ENCODE measurements around the gene TUBB6. TPM values are rescaled to one million over a fixed set of nuclear protein-coding genes. Genes with fewer than 3 reads are reported as not detected.

TUBB6 gene
- total and polyA plus RNA-seq, 2 donors (not counting 3 experiments of a cell fraction or from before 2014, with no cell fraction given): 440 to 747 TPM

- Histone ChIP-seq H3K9me1 (replicated peaks; ENCODE audit: control insufficient read depth, extremely low read depth, insufficient read depth, low read length) (no peaks in the 10 kb centered on the region), H3K36me3 (ENCODE audit: control insufficient read depth in 2 of 2, extremely low read depth in 1 of 2, insufficient read depth in 2 of 2, low read length in 2 of 2) (peaks cover 0 to 10% of the 10 kb centered on the region in 2 experiments), H3K9ac (replicated peaks; ENCODE audit: extremely low read depth, insufficient read depth, low read length) (no peak overlapping the region), H3K27me3 (ENCODE audit: control insufficient read depth in 2 of 2, insufficient read depth in 2 of 2, low read length in 2 of 2) (no peaks in the 10 kb centered on the region), H2AFZ (ENCODE audit: low read depth, low read length) (no peak overlapping the region), H3K4me1 (ENCODE audit: control insufficient read depth, extremely low read depth, insufficient read depth, low read length) (peaks cover 6% of the 10 kb centered on the region), H3K4me3 (replicated peaks in 1 of 3; ENCODE audit: insufficient read depth in 1 of 3, low read depth in 1 of 3, low read length in 3 of 3) (no peak overlapping the region), H3K4me2 (ENCODE audit: insufficient read depth, low read length) (no peak overlapping the region), H4K20me1 (replicated peaks; ENCODE audit: control insufficient read depth, extremely low read depth, insufficient read depth, low read length) (no peaks in the 10 kb centered on the region), H3K27ac (ENCODE audit: insufficient read depth, low read depth, low read length) (no peak overlapping the region), H3K9me3 (replicated peaks; ENCODE audit: control insufficient read depth, insufficient read depth, low read length) (no peaks in the 10 kb centered on the region), H3K79me2 (ENCODE audit: control insufficient read depth, insufficient read depth, low read length) (no peaks in the 10 kb centered on the region)
- FAIRE-seq (no peak), DNase-seq (ENCODE audit: low read depth, low spot score) (no peak)
- no peak for TF ChIP-seq EZH2 (IDR thresholded peaks at IDR 0.05; ENCODE audit: borderline replicate concordance, low read depth, low read length, severe bottlenecking)
- no peak for TF ChIP-seq MYC (IDR thresholded peaks at IDR 0.05; ENCODE audit: low read depth, low read length)
- TF ChIP-seq POLR2AphosphoS5 (IDR thresholded peaks at IDR 0.05; ENCODE audit: insufficient read depth, low read depth, low read length): no peak
- TF ChIP-seq MAX (IDR thresholded peaks at IDR 0.05; ENCODE audit: insufficient read depth, insufficient read length): no peak
- no peak for TF ChIP-seq CTCF (IDR thresholded peaks at IDR 0.05; ENCODE audit: extremely low read depth in 1 of 2, insufficient read depth in 1 of 2, low read depth in 1 of 2, low read length in 2 of 2)
- no peak for TF ChIP-seq POLR2A (IDR thresholded peaks at IDR 0.05; ENCODE audit: low read depth, low read length)
- no peak for TF ChIP-seq FOS (IDR thresholded peaks at IDR 0.05; ENCODE audit: borderline replicate concordance, insufficient read depth, low read length)
- TF ChIP-seq JUN (IDR thresholded peaks at IDR 0.05; ENCODE audit: borderline replicate concordance, insufficient read depth, insufficient read length, low read depth): no peak
- no TSS peak for BruUV-seq (replicated peaks)
- dilution Hi-C loops (cut with MboI; ENCODE audit: extremely low pct_ligation_motif_present, low sequenced_read_pairs): no loop called here
- CTCF ChIA-PET: interaction anchor here (0.6 kb wide), 1 partner anchor 667 kb away, joined by 3 read pairs; no protein-coding TSS in a partner anchor
- POLR2A ChIA-PET: no interaction called here
- intact Hi-C loops (cut with micrococcal nuclease): no loop called here
Measured at GRCh38 chr18:12335503-12335902, 27.5 kb downstream of the TUBB6 start.

All from endothelial cell of umbilical vein (primary cell).